IPS-20b (cell line): ENCODE measurements around the gene SAMD11.
"Not testable (repeated sequence)": the region's sequence is repeated elsewhere in the genome, so short reads cannot be mapped to it uniquely, and the experiment has no call there.

ENCODE experiments used
- H3K27ac ChIP-seq: one replicate; pipeline ENCODE4 v1.5.1; 2013; ENCODE audit warnings: low read length
- H3K27me3 ChIP-seq: 2 replicates; pipeline ENCODE4 v1.6.1; 2013; ENCODE audit warnings: mild to moderate bottlenecking, low read length, inconsistent platforms; ENCODE audit not compliant: insufficient read depth
- H3K36me3 ChIP-seq: 2 replicates; pipeline ENCODE4 v1.6.1; 2013; ENCODE audit warnings: low read depth, mild to moderate bottlenecking, inconsistent platforms, low read length, moderate library complexity; ENCODE audit not compliant: insufficient read depth
- H3K4me1 ChIP-seq: 2 replicates; pipeline ENCODE4 v1.6.1; 2013; ENCODE audit warnings: mild to moderate bottlenecking, control low read depth, inconsistent platforms, low read length, moderate library complexity; ENCODE audit not compliant: insufficient read depth
- H3K4me3 ChIP-seq: 2 replicates; pipeline ENCODE4 v1.5.1; 2013; ENCODE audit warnings: mild to moderate bottlenecking, low read length, inconsistent platforms
- H3K9ac ChIP-seq: 2 replicates; pipeline ENCODE4 v1.6.1; 2013; ENCODE audit warnings: low read depth, mild to moderate bottlenecking, inconsistent platforms, low read length, moderate library complexity
- H3K9me3 ChIP-seq: 2 replicates; pipeline ENCODE4 v1.6.1; 2013; ENCODE audit warnings: mild to moderate bottlenecking, low read depth, low read length, inconsistent platforms; ENCODE audit not compliant: insufficient read depth

The SAMD11 gene

GRCh38 chr1:981955-982558 is 58.3 kb downstream of the SAMD11 start, which contains the start of gene PERM1:
PERM1 (minus strand) TSS chr1:982093; CDS start chr1:981029, 1,064 bp downstream.
- H3K36me3 ChIP-seq, result no peaks in the 10 kb centered on the region
- no peaks in the 10 kb centered on the region for H3K4me1 ChIP-seq
- H3K27ac ChIP-seq, result no peak within 1 kb of the TSS
- no peaks in the 10 kb centered on the region for H3K9me3 ChIP-seq
- no peak within 1 kb of the TSS for H3K4me3 ChIP-seq
- H3K9ac ChIP-seq, result no peak within 1 kb of the TSS
- H3K27me3 ChIP-seq, result peaks cover 52% of the 10 kb centered on the region

DNA sequence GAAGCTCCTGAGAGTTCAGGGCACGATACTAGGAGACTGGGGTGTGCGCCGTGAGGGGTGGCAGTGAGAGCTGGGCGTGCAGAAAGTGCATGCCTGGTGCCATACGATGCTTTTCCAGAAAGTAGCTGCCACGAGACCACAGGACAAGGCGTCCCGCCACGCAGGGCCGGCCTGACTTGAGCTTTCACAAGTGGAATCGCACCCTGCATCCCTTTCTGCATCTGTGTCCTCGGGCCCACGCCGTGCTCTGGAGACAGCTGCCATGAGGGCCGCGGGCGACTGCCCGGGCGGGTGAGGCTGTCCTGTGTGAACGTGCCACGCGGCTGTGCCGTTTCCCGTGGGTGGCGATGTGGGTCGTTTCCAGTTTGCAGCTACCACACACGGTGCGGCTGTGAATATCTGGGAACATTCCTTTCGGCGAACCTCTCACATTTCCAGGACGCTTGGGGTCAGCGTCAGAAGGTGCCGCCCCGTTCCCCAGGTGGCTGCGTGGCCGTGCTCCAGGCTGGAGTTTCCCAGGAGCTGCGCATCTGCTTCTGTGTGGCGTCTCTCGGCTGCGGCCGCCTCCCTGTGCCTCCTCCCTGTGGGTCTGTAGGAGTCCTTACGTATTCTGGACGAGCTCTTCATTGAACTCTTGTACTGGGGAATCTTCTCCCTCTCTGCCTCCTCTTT is 59.2 kb downstream of the SAMD11 start:
- Histone ChIP-seq H3K9me3 (no peaks in the 10 kb centered on the region), H3K4me1 (no peaks in the 10 kb centered on the region), H3K27ac (no peak overlapping the region), H3K4me3 (no peak overlapping the region), H3K27me3 (peaks cover 53% of the 10 kb centered on the region), H3K36me3 (no peaks in the 10 kb centered on the region), H3K9ac (no peak overlapping the region)

DNA sequence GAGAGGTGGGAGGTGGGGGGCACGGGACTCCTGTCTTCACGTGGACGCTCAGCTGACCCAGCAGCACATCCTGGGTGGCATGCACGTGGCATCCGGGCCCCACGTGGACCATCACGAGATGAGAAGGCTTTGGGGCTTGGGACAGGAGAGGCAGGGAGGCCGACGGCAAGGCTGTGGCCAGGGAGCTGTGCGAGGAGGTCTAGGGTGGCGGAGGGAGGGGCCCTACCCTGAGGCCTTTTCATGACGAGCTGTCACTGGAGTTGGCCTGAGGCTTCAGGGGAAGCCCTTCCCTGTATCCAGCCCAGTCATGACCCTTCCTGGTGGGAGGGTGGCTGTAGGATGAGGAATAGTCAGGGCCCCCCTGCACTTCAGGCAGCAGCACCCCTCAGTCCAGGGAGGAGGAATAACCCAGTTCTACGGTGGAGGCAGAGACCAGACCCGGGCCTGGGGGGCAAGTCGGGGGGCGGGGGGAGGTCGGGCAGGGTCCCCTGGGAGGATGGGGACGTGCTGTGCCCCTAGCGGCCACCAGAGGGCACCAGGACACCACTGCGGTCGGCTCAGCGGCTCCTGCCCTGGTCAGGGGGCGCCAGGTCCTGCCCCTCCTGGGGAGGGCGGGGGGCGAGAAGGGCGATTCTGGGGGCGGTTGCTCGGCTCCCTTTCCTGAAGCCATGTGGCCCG is 60.2 kb downstream of the SAMD11 start:
- no peak overlapping the region for H3K4me3 ChIP-seq
- H3K36me3 ChIP-seq, result no peaks in the 10 kb centered on the region
- H3K9ac ChIP-seq, result no peak overlapping the region
- no peaks in the 10 kb centered on the region for H3K9me3 ChIP-seq
- no peak overlapping the region for H3K27ac ChIP-seq
- H3K4me1 ChIP-seq, result no peaks in the 10 kb centered on the region
- H3K27me3 ChIP-seq, result peaks cover 63% of the 10 kb centered on the region

DNA sequence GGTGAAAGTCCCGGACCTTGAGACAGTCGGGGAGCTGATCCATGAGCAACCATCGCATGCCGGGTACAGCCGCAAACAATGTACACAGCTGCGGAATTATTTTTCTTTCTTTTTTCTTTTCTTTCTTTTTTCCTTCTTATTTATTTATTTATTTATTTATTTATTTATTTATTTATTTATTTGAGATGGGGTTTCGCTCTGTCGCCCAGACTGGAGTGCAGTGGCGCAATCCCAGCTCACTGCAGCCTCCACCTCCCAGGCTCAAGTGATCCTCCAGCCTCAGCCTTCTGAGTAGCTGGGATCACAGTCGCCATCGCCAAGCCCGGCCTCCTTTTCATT is 60.7 kb downstream of the SAMD11 start:
- no peaks in the 10 kb centered on the region for H3K36me3 ChIP-seq
- H3K9me3 ChIP-seq, result no peaks in the 10 kb centered on the region
- no peak overlapping the region for H3K27ac ChIP-seq
- H3K27me3 ChIP-seq, result peaks cover 68% of the 10 kb centered on the region
- no peaks in the 10 kb centered on the region for H3K4me1 ChIP-seq
- no peak overlapping the region for H3K9ac ChIP-seq
- no peak overlapping the region for H3K4me3 ChIP-seq

GRCh38 chr1:985126-985525 is 61.4 kb downstream of the SAMD11 start:
- no peaks in the 10 kb centered on the region for H3K9me3 ChIP-seq
- no peak overlapping the region for H3K9ac ChIP-seq
- no peak overlapping the region for H3K27ac ChIP-seq
- no peak overlapping the region for H3K4me3 ChIP-seq
- no peaks in the 10 kb centered on the region for H3K4me1 ChIP-seq
- H3K27me3 ChIP-seq, result peaks cover 68% of the 10 kb centered on the region
- H3K36me3 ChIP-seq, result no peaks in the 10 kb centered on the region

- peaks cover 75% of the 10 kb centered on the region for H3K27me3 ChIP-seq
- not testable (repeated sequence) for H3K4me1 ChIP-seq, H3K4me3 ChIP-seq, H3K9me3 ChIP-seq, H3K36me3 ChIP-seq, H3K27ac ChIP-seq, H3K9ac ChIP-seq
Observed at GRCh38 chr1:988061-988460, 64.3 kb downstream of the SAMD11 start.

- not testable (repeated sequence) for H3K4me1 ChIP-seq, H3K27ac ChIP-seq, H3K9me3 ChIP-seq, H3K4me3 ChIP-seq, H3K9ac ChIP-seq, H3K36me3 ChIP-seq
- peaks cover 81% of the 10 kb centered on the region for H3K27me3 ChIP-seq
Observed at GRCh38 chr1:991275-991674, 67.6 kb downstream of the SAMD11 start.

DNA sequence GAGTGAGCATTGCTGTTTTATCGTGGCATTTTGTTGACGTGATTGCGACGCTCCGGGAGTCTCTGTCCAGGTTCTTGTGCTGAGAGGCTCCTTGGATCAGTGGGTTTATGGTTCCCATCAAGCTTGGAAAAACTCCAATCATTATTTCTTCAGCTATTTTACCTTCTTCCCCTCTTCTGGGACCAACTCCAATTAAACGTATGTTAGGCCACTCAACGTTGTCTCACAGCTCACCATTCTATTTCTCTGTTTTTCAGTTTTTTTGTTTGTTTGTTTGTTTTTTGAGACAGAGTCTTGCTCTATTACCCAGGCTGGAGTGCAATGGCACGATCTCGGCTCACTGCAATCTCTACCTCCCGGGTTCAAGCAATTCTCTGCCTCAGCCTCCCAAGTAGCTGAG is 68.2 kb downstream of the SAMD11 start:
- Histone ChIP-seq H3K9ac (no peak overlapping the region), H3K4me1 (no peaks in the 10 kb centered on the region), H3K4me3 (no peak overlapping the region), H3K36me3 (no peaks in the 10 kb centered on the region), H3K9me3 (no peaks in the 10 kb centered on the region), H3K27ac (no peak overlapping the region), H3K27me3 (peaks cover 82% of the 10 kb centered on the region)

DNA sequence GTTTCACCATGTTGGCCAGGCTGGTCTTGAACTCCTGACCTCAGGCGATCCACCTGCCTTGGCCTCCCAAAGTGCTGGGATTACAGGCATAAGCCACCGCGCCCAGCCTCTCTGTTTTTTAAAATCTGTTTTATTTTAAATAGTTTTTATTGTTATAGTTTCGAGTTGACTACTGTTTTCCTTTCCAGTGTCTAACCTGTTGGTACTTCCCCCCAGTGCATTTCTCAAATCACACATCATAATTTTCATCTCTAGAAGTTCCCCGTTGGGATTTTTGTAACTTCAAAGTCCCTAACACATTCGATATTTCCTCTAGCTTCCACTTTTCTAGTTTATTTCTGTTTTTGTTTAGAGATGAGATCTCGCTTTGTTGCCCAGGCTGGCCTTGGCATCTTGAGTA is 68.6 kb downstream of the SAMD11 start:
- Histone ChIP-seq H3K9me3 (no peaks in the 10 kb centered on the region), H3K27me3 (peaks cover 86% of the 10 kb centered on the region)

DNA sequence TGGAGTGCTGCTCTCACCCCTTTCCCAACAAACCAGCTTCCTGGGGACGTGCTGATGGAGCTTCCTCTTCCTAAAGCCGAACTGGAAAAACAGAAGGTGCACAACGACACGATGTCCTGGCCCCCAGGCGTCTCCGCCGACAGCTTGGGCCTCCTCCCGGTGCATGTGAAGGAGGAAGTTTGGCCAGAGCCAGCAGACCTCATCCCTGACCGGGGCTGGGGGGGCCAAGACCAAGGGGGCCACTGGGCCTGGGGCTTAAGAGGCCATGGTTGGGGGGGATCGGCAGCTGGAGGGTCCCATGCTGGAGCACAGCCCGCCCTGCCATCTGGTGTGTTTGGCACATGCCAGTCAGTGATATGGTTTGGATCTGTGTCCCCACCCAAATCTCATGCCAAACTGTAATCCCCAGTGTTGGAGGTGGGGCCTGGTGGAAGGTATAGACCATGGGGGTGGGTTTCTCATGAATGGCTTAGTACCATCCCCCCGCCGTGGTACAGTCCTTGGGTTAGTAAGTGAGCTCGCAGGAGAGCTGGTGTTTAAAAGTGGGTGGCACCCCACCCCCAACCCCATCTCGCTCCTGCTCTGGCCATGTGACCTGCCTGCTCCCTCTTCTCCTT is 69.8 kb downstream of the SAMD11 start:
- no peak overlapping the region for H3K4me3 ChIP-seq
- no peaks in the 10 kb centered on the region for H3K36me3 ChIP-seq
- no peak overlapping the region for H3K9ac ChIP-seq
- no peaks in the 10 kb centered on the region for H3K4me1 ChIP-seq
- peaks cover 91% of the 10 kb centered on the region for H3K27me3 ChIP-seq
- H3K27ac ChIP-seq, result no peak overlapping the region
- H3K9me3 ChIP-seq, result no peaks in the 10 kb centered on the region

More for the DNA sequence above, 68.6 kb downstream of the SAMD11 start:
- Histone ChIP-seq H3K27ac (no peak overlapping the region), H3K36me3 (no peaks in the 10 kb centered on the region), H3K4me1 (no peaks in the 10 kb centered on the region), H3K9ac (no peak overlapping the region), H3K4me3 (no peak overlapping the region)
